ENCODE results near the gene TBC1D14.

GRCh38 chr4:7023486-7023885 is 113.9 kb downstream of the TBC1D14 start:
- no peak for TF ChIP-seq CTCF (conservative IDR thresholded peaks at IDR 0.05)
- no peak for TF ChIP-seq ZFX (IDR thresholded peaks at IDR 0.05)
